ENCODE results near the gene NLRP8.
"Not testable (repeated sequence)": the region's sequence is repeated elsewhere in the genome, so short reads cannot be mapped to it uniquely, and the experiment has no call there.

The NLRP8 gene

DNA sequence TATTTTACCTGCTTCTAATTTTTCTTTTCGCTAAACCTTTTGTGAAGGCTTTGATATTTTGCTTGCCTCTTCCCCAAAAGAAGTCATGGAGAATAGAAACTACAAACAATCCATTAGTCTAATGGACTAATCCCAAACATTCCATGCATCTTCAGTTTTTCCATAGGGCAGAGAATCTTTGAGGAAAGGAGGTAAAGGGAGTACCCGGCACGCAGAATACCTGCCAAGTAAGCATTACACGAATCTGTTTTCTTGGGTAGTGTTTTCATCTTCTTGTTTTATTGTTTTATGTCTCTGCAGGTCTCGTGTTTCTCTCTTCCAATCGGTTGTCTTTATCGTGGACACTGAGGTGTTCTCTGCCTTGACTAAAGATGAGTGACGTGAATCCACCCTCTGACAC lies at the start of gene NLRP8:
TSS of gene NLRP8 (plus strand) at position 301 of the 400 bp plus-strand sequence.
- no peak for DNase-seq

DNA sequence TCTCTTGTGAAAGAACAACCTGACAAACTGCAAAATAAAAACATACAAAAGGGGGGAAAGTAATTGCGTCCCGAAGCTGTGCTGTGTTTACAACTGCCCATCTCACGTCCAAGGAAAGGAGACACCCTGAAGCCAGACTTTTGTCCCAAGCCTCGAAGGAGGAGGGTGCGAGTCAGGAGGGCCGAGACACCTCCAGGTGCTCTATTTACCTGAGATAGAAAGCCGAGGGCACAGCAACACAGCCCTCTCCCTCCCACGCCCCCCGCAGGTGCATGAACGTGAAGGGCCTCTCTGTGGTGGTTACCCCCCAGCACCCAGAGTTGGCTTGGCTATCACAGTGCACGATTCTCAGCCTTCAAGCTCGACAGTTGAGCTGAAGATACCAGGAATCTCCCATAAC lies 48.7 kb upstream of the NLRP8 start:
- no peak for DNase-seq

DNA sequence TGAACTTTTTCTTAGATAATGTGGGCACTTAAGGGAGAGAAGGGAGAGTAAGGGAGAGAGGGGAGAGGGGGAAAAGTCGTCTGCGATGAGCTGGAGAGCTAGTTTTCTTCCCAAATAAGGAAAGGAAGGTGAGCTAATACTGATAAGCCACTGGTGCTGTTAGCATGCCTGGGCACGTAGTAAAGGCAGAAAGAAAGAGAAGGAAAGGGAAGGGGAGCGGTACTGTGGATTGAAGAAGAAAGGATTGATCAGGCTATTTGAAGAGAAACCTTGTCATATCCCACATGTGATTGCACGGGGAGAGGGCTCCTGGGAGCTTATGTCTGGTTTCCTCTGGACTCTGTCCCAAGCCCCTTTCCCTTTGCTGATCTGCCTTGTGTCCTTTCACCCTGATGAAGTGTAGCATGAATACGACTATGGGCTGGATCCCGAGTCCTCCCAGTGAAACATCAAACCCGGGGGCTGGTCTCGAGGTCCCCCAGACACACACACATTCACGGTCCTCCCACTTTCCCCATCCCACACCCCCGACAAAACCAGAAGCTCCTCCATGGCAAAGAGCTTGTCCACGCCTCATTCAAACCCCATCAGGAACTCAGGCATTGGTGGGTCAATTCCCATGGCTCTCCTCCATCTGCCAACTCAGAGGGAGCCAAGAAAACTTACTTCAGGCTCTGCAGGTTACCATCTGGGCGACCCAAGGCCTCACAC lies 46.1 kb upstream of the NLRP8 start:
- no peak for DNase-seq

DNA sequence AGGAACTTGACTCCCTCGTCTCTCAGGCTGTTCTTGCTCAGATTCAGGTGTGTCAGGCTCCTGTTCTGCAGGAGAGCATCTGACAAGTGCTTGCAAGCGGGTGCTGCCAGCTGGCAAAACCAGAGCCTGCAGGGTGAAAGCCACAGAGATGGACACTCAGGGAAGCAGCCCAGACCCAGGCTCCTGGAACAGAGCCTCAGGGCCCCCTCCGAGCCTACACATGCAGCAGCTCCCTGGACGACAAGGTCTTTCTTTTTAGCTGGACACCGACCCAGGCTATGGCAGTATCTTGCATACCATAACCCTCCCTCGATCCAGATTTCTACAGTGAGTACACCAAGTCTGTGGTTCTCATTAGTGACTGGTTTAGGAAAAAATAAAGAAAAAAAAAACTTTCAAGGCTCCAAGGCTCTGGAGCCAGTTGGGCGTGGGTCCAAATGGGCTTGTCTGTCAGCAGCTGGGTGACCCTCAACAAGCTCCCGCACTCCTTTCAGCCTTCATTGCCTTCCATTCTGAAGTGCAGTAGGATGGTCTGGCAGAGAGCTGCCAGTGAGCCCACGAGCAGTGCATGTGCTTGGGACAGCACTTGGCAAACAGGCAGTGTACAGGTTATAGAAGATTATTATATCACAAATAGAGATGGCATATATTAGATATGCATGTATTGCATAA lies 45.4 kb upstream of the NLRP8 start:
- DNase-seq, result no peak

DNA sequence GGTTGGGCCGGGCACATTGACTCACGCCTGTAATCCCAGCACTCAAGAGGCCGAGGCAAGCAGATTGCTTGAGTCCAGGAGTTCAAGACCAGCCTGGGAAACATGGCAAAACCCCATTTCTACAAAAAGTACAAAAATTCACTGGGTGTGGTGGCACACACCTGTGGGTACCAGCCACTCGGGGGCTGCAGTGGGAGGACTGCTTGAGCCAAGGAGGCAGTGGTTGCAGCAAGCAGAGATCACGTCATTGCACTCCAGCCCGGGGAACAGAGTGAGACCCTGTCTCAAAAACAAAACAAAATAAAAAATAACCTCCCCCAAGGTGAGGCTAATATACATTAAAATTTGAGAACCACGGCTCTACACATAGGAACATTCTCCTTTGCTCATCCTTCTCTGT lies 40.3 kb upstream of the NLRP8 start:
- DNase-seq, result no peak

DNA sequence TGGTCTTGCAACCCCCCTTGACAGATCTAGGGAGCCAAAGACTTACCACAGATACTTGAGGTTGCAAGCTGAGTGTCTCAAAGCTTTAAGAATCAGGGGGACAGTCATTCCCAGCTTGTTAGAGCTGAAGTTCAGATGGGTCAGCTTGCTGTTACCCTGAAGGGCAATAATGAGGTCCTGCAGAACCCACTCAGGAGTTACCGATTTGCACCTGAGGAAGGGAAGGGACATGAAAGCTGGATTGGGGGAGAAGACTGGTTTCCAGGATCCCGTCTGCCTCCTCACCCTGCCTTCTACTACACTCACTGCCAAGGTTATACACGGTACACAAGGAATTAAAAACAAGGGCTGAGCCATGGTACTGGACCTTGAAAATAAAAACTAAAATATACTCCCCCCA lies 39.9 kb upstream of the NLRP8 start:
- no peak for DNase-seq

DNA sequence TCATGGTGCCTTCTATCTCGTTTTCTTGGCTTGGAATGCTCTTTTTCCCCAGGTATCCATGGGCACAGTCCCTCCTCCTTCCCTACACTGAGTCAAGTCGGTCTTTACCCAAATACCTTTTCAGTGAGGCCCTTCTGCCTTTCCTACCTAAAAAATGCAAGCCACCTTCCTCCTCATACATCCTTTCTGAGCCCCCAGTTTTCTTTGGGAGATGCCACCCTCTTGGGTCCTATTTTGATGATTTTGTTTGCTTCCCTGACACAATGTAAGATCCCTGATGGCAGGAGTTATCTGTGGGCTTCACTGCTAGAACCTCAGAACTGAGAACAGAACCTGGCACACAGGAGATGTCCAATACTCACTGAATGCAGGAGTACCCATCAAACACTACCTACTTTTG lies 37.8 kb upstream of the NLRP8 start:
- no peak for DNase-seq

DNA sequence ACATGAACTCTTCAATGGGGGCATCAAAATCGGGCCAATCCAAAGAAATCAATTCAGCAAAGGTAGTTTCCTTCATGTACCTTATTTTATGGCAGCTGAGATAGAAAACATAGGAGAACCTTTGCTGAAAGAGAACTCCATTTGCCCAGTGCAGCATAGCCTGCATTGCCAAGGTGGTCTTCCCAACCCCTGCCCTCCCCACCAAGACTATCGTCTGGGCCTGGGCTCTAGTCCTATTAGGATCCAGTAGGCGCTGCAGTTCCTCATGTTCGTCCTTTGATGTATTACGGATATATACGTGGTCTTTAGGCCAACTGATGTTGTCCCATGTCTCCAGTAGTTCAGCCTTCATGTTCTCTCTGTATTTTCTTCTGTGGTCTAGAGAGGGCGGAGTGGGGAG lies 34.7 kb upstream of the NLRP8 start:
- DNase-seq, result no peak

DNA sequence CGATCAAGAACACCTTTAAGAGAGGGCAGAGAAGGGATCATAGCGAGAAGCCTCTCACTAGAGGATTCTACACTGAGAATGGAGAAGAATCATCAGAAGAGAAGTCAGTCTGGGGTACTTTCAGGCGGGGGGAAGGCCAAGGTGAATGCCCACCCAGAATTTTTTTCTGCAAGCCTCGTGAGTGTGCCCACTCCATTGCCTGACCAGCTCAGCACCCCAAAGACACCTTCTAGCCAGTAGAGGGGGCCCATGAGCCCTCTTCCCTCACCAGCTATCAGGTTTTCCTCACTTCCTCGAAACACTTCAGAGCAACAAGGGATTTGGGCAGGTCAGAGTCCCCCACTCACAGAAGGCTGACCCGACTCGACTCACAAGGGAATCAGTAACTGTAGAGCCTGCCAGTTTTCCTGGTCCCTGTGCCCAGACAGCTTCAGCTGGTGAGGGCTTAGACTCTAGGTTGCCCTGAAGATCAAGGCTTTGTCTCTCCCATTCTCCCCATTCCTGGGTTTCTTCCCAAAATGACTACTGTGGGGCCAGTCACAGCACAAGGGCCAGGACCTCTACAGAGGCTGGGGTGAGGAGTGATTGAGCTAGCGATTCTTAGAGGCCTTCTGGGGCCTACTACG lies 33.9 kb upstream of the NLRP8 start:
- no peak for DNase-seq

DNA sequence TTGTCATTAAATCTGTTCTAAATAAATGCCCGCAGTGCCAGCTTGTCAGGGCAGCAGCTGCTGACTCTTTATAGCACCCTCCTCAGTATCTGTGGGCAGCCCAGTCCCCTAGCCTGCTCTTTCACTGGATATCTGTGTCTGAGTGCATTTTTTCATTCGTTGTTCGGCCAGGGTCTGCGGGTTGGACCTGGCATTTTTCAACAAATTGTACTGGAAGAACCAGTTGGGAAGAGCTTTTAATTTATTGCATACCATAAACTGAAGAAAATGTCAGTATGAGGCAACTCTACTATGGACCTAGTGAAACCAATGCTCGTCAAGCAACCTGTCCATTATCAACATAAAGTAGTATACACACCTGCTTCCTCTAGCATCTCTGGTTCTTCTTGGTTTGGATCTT lies 24.1 kb upstream of the NLRP8 start:
- no peak for DNase-seq

DNA sequence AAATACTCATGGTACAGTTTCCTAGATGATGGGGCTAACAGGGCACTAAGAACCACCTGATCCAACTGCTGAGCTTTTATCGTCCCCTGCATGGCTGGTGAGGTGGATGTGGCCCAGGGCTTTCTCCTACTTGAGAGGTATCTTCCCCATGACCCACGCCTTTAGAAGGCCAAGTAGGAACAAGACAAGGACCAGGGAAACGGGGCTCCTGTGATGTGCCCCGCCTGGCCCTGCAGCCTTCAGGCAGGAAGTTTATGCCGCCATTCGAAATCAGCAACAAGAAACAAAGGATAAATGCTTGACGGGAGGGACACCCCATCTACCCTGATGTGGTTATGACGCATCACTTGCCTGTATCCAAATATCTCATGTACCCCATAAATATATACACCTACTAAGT lies 19.6 kb upstream of the NLRP8 start:
- no peak for DNase-seq

DNA sequence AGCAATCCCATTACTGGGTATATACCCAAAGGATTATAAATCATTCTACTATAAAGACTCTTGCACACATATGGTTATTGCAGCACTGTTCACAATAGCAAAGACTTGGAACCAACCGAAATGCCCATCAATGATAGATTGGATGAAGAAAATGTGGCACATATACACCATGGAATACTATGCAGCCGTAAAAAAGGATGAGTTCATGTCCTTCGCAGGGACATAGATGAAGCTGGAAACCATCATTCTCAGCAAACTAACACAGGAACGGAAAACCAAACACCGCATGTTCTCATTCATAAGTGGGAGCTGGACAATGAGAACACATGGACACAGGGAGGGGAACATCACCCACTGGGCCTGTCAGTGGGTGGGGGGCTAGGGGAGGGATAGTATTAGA lies 18.4 kb upstream of the NLRP8 start:
- not testable (repeated sequence) for DNase-seq

DNA sequence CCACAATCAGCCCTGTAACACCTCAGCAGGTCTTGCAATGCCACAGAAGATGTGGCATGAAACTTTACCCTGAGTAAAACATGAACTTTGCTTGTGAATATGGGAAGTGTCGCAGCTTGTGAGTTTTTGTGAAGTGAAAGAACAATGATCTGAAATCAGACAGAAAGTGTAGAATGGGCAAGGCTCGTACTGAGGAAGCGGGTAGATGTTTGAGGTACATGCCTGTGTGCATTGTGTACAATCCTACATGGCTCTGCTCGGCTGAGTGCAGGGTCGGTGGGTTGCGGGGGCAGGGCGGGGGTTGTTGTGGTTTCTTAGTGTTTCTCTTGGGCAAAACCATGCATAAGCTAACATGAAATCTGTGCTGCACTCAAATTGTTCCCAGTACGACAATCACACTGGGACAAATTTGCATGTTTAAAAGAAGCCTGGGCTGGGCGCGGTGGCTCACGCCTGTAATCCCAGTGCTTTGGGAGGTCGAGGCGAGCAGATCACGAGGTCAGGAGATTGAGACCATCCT lies 16.6 kb upstream of the NLRP8 start:
- no peak for DNase-seq

DNA sequence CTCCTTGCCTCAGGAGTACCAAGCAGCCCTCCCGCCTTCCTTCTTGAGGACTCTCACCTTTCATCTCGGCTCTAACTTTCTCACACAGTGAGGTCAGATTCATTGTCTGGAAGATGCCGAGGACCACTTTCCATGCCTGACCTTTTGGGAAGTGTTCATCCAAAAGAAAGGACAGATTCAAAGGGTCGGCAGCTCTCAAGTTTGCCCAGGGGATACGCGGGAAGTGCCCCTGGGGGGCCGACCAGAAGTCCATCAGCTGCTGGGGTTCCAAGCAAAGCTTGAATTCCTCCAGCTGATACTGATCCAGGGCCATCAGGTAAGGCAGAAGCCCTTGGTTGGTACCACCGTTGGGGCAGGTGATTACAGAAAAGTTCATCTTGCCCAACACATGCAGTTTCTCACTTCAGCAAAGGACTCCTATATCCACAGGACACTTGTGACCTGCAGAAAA lies 15.7 kb upstream of the NLRP8 start, which contains the start of gene NLRP13:
TSS of gene NLRP13 (minus strand) at position 401 of the 451 bp plus-strand sequence. CDS start at position 376, 25 bp downstream.
- no peak for DNase-seq

DNA sequence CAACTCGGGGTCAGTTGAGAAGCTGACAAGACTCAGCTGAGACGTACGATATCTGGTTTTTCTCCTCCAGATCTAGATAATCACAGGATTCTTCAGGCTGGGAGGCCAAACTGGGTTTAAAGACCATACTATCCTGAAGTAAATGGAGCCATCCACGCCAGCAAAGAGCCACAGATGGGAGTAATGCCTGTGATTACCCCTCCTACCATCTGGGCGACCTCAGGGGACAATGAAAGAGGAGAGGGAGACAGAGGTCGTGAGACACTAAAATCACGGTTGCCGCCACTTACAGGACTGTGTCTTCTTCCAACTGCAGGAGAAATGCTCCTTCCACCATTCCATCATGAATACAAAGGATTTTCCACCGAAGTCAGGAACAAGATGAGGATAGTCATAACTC lies 12.4 kb upstream of the NLRP8 start:
- DNase-seq, result no peak

DNA sequence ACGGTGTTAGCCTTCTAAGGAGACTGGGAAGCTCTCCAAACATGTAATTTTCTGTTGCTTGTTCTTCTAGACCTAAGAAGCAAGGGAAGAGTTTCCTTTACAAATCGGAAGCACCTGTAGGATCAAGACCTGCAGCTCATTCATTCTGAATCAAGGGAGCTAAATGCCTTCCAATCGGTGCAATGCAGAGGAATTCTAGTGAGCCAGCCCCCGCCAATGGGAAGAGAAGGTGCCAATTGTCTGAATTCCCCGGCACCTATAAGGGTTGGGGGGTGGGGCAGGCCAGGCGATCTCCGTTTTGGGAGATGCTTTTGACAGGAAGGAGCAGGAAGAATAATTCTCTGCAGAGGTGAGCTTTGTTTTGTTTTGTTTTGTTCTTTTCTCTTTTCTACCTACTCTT lies 8.4 kb upstream of the NLRP8 start:
- no peak for DNase-seq

DNA sequence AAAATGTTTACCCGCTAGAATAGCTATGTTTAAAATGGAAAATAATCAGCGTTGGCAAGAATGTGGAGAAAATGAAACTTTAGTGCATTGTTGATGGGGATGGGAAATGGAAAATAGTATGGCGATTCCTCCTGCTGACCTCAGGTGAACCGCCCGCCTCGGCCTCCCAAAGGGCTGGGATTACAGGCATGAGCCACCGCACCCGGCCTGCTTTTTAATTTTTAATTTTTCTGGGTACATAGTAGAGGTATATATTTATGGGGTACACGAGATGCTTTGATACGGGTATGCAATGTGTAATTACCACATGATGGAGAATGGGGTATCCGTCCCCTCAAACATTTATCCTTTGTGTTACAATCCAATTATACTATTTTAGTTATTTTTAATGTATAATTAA lies 7.3 kb upstream of the NLRP8 start:
- no peak for DNase-seq

DNA sequence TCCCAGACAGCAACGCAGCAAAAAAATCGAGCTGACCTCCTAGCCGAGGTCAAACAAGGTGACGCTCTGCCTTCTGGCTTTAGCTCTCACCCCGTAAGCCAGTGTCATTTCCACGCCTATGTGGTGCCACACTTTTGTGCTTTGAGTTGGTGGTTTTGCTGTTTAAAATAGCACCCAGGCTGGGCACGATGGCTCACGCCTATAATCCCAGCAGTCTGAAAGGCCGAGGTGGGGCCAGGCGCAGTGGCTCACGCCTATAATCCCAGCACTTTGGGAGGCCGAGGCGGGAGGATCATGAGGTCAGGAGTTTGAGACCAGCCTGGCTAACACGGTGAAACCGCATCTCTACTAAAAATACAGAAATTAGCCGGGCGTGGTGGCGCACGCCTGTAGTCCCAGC lies 2.9 kb downstream of the NLRP8 start:
- not testable (repeated sequence) for DNase-seq

DNA sequence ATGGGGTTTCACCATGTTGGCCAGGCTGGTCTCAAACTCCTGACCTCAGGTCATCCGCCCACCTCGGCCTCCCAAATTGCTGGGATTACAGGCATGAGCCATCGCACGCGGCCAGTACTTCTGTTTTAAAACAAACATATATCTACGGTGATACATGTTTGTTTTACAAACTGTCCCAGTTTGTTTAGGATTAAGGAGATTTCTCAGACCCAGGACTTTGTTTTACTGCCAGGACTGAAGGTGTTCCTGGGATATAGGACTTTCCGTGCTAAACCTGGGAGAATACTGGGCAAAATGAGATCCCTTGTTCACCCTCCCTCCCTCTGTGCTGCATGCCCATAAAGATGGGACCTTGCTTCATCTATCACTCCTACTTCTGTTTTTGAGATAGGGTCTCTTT lies 8.8 kb downstream of the NLRP8 start:
- no peak for DNase-seq

DNA sequence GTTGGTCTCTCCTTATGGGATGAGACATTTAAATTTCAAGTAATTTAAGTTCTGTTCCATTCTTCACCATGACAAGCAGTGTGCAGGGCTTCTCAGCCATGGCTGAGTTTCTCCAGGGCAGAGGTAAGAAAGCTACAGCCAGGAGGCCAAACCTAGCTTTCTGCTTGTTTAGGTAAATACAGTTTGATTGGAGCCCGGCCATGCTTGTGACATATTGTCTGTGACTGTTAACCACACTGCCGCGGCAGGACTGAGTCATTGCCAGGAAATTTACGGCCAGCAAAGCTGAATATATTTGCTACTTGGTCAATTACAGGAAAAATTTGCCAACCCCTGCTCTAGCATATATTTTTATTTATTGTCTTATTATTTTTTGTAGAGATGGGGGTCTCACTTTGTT lies 10.7 kb downstream of the NLRP8 start:
- DNase-seq, result no peak

DNA sequence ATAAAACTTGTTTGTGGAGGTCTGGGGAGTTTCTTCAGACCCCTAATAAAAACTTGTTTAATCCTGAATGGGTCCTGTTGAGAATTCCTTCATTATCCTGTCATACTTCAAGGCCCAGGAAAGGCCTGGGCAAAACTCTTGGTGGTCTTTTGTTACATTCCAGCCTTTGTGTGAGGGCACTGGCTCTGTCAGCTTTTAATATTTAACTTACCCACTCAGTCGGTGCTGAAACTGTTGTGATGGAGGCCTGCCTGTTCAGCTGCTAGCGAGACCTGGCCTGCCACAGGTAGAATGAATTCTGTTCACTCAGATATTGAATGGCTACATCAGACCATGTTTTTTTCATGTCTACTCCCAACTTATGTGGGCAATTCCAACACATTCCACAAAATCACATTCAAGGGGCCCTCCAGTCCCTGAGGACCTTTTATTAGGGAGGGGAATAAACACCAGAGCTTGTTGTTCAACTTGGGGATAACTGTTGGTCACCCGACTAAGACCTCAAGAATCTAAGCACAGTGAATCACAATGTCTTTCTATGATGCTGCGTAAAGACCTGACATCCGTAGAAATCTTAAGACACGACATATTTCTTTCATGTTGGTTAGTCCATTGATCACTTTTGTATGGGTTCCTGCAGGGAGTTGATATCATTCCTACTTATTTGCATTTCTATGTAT lies 12.5 kb downstream of the NLRP8 start:
- no peak for DNase-seq

DNA sequence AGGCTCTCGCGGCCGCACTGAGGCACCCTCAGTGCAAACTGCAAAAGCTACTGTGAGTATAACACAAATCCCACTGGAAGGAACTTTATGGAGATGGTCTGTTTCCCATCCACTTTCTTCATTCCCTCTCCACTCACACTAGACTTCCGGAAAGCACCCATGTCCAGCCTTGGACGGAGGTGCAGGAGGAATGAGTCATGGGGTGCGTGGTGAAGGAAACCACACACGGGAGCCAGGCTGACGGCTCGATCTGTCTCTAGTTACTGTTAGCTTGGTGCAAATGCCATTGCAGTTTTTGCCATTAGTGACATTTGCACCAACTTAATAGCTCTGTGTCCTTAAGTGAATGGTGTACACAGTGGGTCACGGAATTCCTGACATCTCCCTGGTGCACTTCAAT lies 14.6 kb downstream of the NLRP8 start:
- DNase-seq, result no peak

DNA sequence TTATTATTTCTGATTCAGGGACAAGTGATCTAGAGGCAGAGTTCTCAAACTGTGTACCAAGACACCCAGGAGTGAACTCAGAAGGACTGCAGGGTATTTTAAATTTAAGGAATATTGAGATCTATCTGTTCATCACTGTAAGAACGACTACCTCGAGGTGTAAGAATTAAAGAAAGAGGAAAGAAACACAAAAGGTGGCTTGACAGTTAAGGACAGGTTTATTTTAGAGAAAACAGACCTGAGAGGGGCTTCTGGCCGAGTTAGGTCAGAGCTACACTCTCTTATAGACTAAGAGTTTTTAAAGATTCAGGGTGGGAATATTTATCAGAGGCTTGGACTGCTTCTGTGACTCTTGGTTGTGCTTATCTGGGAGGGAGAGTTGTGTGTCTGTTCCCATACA lies 26.4 kb downstream of the NLRP8 start:
- no peak for DNase-seq

Data from NCI-H2107 (cell line).